Transverse colon (tissue), 4 donors: ENCODE data around the gene FHIP2A.
A peak's percentile ranks its signal among the peaks of the same experiment; 100 is the strongest.
"Not testable (repeated sequence)": the region's sequence is repeated elsewhere in the genome, so short reads cannot be mapped to it uniquely, and the experiment has no call there.

ENCODE experiments used
- EP300 ChIP-seq: sonication (generic); formaldehyde crosslinking; IDR thresholded peaks from one replicate; pipeline ENCODE4 v1.6.1; 2017; ENCODE audit warnings: antibody characterized with exemption, low read depth
- POLR2AphosphoS5 ChIP-seq, 3 donors: sonication (generic); formaldehyde crosslinking; IDR thresholded peaks; one replicate each; pipeline ENCODE4 v1.6.1; 2016; ENCODE audit warnings: antibody characterized with exemption in 3 of 3
- TF ChIP-seq, protein P1 (sequence below), 5 experiments: fragments of 200-600 bp in 3 of 5; fragments of 450-650 bp in 2 of 5; sonication (generic) in 3 of 5; IDR thresholded peaks; 1 replicate in 2 of 5; 2 replicates in 3 of 5; pipeline ENCODE4 v1.5.1; 2016 to 2017; ENCODE audit warnings: antibody characterized with exemption in 5 of 5, inconsistent platforms in 3 of 5, mild to moderate bottlenecking in 2 of 5, moderate library complexity in 1 of 5

DNA sequence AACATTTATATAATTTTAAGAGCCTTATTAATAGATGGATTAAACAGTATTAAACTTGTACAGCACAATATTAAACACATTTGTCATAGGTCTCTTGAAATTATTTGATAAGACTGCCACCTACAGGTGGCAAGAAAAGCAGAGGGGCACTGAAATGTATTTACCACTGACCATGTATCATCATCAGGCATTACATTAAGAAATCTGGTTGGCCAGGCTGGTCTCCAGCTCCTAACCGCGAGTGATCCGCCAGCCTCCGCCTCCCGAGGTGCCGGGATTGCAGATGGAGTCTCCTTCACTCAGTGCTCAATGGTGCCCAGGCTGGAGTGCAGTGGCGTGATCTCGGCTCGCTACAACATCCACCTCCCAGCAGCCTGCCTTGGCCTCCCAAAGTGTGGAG is 35.1 kb upstream of the FHIP2A start:
- TF ChIP-seq, protein P1, sequence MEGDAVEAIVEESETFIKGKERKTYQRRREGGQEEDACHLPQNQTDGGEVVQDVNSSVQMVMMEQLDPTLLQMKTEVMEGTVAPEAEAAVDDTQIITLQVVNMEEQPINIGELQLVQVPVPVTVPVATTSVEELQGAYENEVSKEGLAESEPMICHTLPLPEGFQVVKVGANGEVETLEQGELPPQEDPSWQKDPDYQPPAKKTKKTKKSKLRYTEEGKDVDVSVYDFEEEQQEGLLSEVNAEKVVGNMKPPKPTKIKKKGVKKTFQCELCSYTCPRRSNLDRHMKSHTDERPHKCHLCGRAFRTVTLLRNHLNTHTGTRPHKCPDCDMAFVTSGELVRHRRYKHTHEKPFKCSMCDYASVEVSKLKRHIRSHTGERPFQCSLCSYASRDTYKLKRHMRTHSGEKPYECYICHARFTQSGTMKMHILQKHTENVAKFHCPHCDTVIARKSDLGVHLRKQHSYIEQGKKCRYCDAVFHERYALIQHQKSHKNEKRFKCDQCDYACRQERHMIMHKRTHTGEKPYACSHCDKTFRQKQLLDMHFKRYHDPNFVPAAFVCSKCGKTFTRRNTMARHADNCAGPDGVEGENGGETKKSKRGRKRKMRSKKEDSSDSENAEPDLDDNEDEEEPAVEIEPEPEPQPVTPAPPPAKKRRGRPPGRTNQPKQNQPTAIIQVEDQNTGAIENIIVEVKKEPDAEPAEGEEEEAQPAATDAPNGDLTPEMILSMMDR (IDR thresholded peaks at IDR 0.05): peak; percentile 61 to 78 (median 73)
- TF ChIP-seq EP300; POLR2AphosphoS5 (IDR thresholded peaks at IDR 0.05): not testable (repeated sequence)
